Panc1 (cell line): ENCODE results near the gene DSG1. TPM values are rescaled to one million over a fixed set of nuclear protein-coding genes. Genes with fewer than 3 reads are reported as not detected.

ENCODE experiments used
- ATAC-seq: fragments of 200-7000 bp; cut with Tn5 transposase; 2 replicates; pipeline ENCODE4 v1.9.1; 2020; ENCODE audit warnings: mild to moderate bottlenecking, moderate library complexity
- BruUV-seq: library from RNA; stranded (reverse); fragments of 400-500 nt; replicated peaks from 2 replicates; lab custom pipeline; 2021; lab: Mats Ljungman, UMichigan
- CTCF ChIA-PET: fragments of 300-600 bp; sonication (Branson Sonifier 250); formaldehyde crosslinking; loops from one replicate; lab custom pipeline; 2022; ENCODE audit warnings: antibody characterized with exemption; lab: Charles Lee
- POLR2A ChIA-PET: fragments of 300-600 bp; sonication (Branson Sonifier 250); formaldehyde crosslinking; loops from one replicate; lab custom pipeline; 2022; ENCODE audit warnings: antibody characterized with exemption; lab: Charles Lee
- DNase-seq: peaks from one replicate; pipeline ENCODE4 v3.0.0-alpha.2; 2010; ENCODE audit warnings: low read depth, low spot score
- H3K27ac ChIP-seq: 2 replicates; pipeline ENCODE4 v1.5.1; 2011; ENCODE audit warnings: mild to moderate bottlenecking, low read length, inconsistent platforms
- H3K27me3 ChIP-seq: fragments of 200-500 bp; sonication (Bioruptor generic); 2 replicates; pipeline ENCODE4 v1.6.0; 2014; ENCODE audit warnings: low read length, inconsistent platforms; ENCODE audit not compliant: control insufficient read depth, insufficient read depth
- H3K36me3 ChIP-seq: fragments of 200-500 bp; sonication (Bioruptor generic); 2 replicates; pipeline ENCODE4 v1.5.1; 2014; ENCODE audit warnings: inconsistent platforms, mild to moderate bottlenecking, low read length, moderate library complexity; ENCODE audit not compliant: control insufficient read depth, insufficient read depth
- H3K4me1 ChIP-seq: 2 replicates; pipeline ENCODE4 v1.5.1; 2011; ENCODE audit warnings: inconsistent platforms, mild to moderate bottlenecking, low read length, moderate library complexity; ENCODE audit not compliant: control insufficient read depth, insufficient read depth
- H3K4me3 ChIP-seq, 2 experiments: 2 replicates each; pipeline ENCODE4 v1.5.1; 2011 to 2012; ENCODE audit warnings: low read depth in 2 of 2, low read length in 2 of 2, mild to moderate bottlenecking in 2 of 2, inconsistent platforms in 1 of 2, moderate library complexity in 1 of 2
- H3K9me3 ChIP-seq: fragments of 200-500 bp; sonication (Bioruptor generic); 2 replicates; pipeline ENCODE4 v1.5.1; 2014; ENCODE audit warnings: low read depth, mild to moderate bottlenecking, inconsistent platforms, low read length, moderate library complexity; ENCODE audit not compliant: control insufficient read depth, insufficient read depth
- POLR2AphosphoS5 ChIP-seq: IDR thresholded peaks from 2 replicates; pipeline ENCODE4 v1.6.1; 2012; ENCODE audit warnings: mild to moderate bottlenecking, low read depth, low read length, moderate library complexity
- REST ChIP-seq, 2 experiments: IDR thresholded peaks; 2 replicates each; pipeline ENCODE4 v1.6.1; 2011 to 2012; ENCODE audit warnings: low read depth in 2 of 2, control low read depth in 1 of 2, low read length in 1 of 2, mild to moderate bottlenecking in 1 of 2, moderate library complexity in 1 of 2; ENCODE audit not compliant: insufficient read depth in 1 of 2
- SIN3A ChIP-seq: IDR thresholded peaks from 2 replicates; pipeline ENCODE4 v1.6.1; 2012; ENCODE audit warnings: low read depth, mild to moderate bottlenecking, low read length, moderate library complexity, borderline replicate concordance; ENCODE audit not compliant: insufficient read depth
- TCF7L2 ChIP-seq: IDR thresholded peaks from 2 replicates; pipeline ENCODE4 v1.6.1; 2011; ENCODE audit warnings: mild to moderate bottlenecking, low read depth, low read length, inconsistent platforms
- in situ Hi-C: cut with HindIII; loops from 2 replicates; pipeline ENCODE4 v1.10.0; 2016; ENCODE audit warnings: low sequenced_read_pairs, low pct_unique_long_range_greater_than_20kb
- intact Hi-C: fragments of 100-400 bp; cut with micrococcal nuclease; formaldehyde crosslinking; loops from one replicate; pipeline ENCODE4 v1.10.0; 2022; ENCODE audit not compliant: unreplicated experiment
- total RNA-seq: library from RNA; stranded (reverse); gene quantifications from one replicate; pipeline ENCODE4 v1.2.1, GENCODE V29; 2021; ENCODE audit not compliant: unreplicated experiment
- TF ChIP-seq, protein P1 (sequence below): fragments of 450-650 bp; IDR thresholded peaks from 2 replicates; pipeline ENCODE4 v1.5.1; 2017; ENCODE audit warnings: mild to moderate bottlenecking

The DSG1 gene
- total RNA-seq, 1 experiment from 2014 or later = not detected

DNA sequence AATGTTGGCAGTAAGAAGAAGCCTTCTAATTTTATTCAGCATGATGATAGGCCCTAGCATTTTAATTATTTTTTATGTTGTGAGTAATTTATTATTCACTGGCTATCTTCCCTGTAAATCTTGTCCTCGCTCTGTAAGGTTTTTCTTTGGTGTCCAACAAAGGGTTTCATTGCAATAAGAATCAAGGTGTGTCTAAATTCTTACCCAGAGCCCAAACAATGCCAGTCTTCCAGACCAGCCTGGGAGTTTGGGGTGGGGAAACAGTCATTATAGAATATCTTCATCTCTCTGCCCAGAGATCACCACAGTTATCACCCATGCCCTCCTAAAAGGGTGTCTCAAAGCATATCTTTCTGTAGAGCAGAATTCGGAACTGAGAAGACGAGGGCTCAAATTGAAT, 58.5 kb downstream of the DSG1 start, which contains the start of gene DSG4:
Gene DSG4 (plus strand): TSS at position 301 of the 400 bp plus-strand sequence. CDS start 135 bp downstream, outside the sequence.
- CTCF ChIA-PET = no interaction called here
- POLR2A ChIA-PET = no interaction called here
- intact Hi-C loops = no loop called here

GRCh38 chr18:31380912-31381311, 63.0 kb downstream of the DSG1 start:
- no peak overlapping the region for H3K27ac ChIP-seq
- TF ChIP-seq REST (IDR thresholded peaks at IDR 0.05; ENCODE audit: insufficient read depth in 1 of 2, low read depth in 2 of 2, low read length in 1 of 2) (no peak), POLR2AphosphoS5 (no peak), SIN3A (no peak), TCF7L2 (no peak)
- TF ChIP-seq, protein P1, sequence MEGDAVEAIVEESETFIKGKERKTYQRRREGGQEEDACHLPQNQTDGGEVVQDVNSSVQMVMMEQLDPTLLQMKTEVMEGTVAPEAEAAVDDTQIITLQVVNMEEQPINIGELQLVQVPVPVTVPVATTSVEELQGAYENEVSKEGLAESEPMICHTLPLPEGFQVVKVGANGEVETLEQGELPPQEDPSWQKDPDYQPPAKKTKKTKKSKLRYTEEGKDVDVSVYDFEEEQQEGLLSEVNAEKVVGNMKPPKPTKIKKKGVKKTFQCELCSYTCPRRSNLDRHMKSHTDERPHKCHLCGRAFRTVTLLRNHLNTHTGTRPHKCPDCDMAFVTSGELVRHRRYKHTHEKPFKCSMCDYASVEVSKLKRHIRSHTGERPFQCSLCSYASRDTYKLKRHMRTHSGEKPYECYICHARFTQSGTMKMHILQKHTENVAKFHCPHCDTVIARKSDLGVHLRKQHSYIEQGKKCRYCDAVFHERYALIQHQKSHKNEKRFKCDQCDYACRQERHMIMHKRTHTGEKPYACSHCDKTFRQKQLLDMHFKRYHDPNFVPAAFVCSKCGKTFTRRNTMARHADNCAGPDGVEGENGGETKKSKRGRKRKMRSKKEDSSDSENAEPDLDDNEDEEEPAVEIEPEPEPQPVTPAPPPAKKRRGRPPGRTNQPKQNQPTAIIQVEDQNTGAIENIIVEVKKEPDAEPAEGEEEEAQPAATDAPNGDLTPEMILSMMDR = no peak

More for the DNA sequence above, 58.5 kb downstream of the DSG1 start, which contains the start of gene DSG4:
- in situ Hi-C loops = no loop called here
- DNase-seq = no peak
- no peak within 1 kb of the TSS for H3K4me3 ChIP-seq
- no peak within 1 kb of the TSS for H3K27ac ChIP-seq
- no TSS peak for BruUV-seq
- no peak for ATAC-seq
- no peaks in the 10 kb centered on the region for H3K4me1 ChIP-seq
- no peaks in the 10 kb centered on the region for H3K27me3 ChIP-seq
- TF ChIP-seq, protein P1 = no peak
- TF ChIP-seq POLR2AphosphoS5 (no peak), SIN3A (no peak), REST (IDR thresholded peaks at IDR 0.05; ENCODE audit: insufficient read depth in 1 of 2, low read depth in 2 of 2, low read length in 1 of 2) (no peak), TCF7L2 (no peak)
- no peaks in the 10 kb centered on the region for H3K36me3 ChIP-seq
- no peaks in the 10 kb centered on the region for H3K9me3 ChIP-seq

More at GRCh38 chr18:31380912-31381311, 63.0 kb downstream of the DSG1 start:
- no peaks in the 10 kb centered on the region for H3K27me3 ChIP-seq
- in situ Hi-C loops = no loop called here
- ChIA-PET CTCF (no interaction called here), POLR2A (no interaction called here)
- BruUV-seq = no TSS peak
- no peaks in the 10 kb centered on the region for H3K36me3 ChIP-seq
- no peak for ATAC-seq
- intact Hi-C loops = no loop called here
- H3K4me3 ChIP-seq = no peak overlapping the region
- DNase-seq = no peak
- no peaks in the 10 kb centered on the region for H3K4me1 ChIP-seq
- H3K9me3 ChIP-seq = no peaks in the 10 kb centered on the region
